SK-N-SH (cell line): ENCODE measurements around the gene MMS19. TPM values are rescaled to one million over a fixed set of nuclear protein-coding genes. Genes with fewer than 3 reads are reported as not detected.
"Not testable (repeated sequence)": the region's sequence is repeated elsewhere in the genome, so short reads cannot be mapped to it uniquely, and the experiment has no call there.

ENCODE experiments used
- CTCF ChIA-PET: fragments of 300-600, 350-600 bp; formaldehyde crosslinking; extraction: SDS; loops from one replicate; lab custom pipeline; 2021; lab: Yijun Ruan, JAX
- POLR2A ChIA-PET: fragments of 350-600 bp; sonication (Branson Sonifier 250); formaldehyde crosslinking; extraction: SDS; loops from one replicate; lab custom pipeline; 2020; ENCODE audit warnings: antibody characterized with exemption, inconsistent platforms; lab: Yijun Ruan, JAX
- DNase-seq: peaks from one replicate; pipeline ENCODE4 v3.0.0; 2012
- H2AFZ ChIP-seq: fragments of 200-600 bp; sonication (generic); 2 replicates; pipeline ENCODE4 v1.8.1; 2016; ENCODE audit warnings: antibody characterized with exemption, mild to moderate bottlenecking, low read depth
- H3F3A ChIP-seq: fragments of 200-600 bp; sonication (generic); replicated peaks from 2 replicates; pipeline ENCODE3; 2016; ENCODE audit warnings: antibody characterized with exemption, mild to moderate bottlenecking; ENCODE audit not compliant: insufficient read depth
- H3K27ac ChIP-seq, 2 experiments: fragments of 200-500 bp in 1 of 2; fragments of 200-600 bp in 1 of 2; sonication (Bioruptor generic) in 1 of 2; sonication (generic), shearing (Covaris generic) in 1 of 2; 2 replicates each; pipeline versions ENCODE4 v1.5.1 to v1.6.1; 2014 to 2016; ENCODE audit warnings: low read depth in 2 of 2, inconsistent platforms in 1 of 2, low read length in 1 of 2, mild to moderate bottlenecking in 1 of 2, mixed read lengths in 1 of 2
- H3K27me3 ChIP-seq: fragments of 200-600 bp; sonication (generic), shearing (Covaris generic); 2 replicates; pipeline ENCODE4 v1.6.1; 2016; ENCODE audit warnings: mixed run types; ENCODE audit not compliant: insufficient read depth
- H3K36me3 ChIP-seq, 2 experiments: fragments of 200-500 bp in 1 of 2; fragments of 200-600 bp in 1 of 2; sonication (Bioruptor generic) in 1 of 2; sonication (generic) in 1 of 2; replicated peaks in 1 of 2; 2 replicates each; pipeline versions ENCODE3 to v1.5.1; 2014 to 2016; ENCODE audit warnings: low read length in 1 of 2, mild to moderate bottlenecking in 1 of 2; ENCODE audit not compliant: insufficient read depth in 2 of 2, control insufficient read depth in 1 of 2
- H3K4me1 ChIP-seq, 2 experiments: fragments of 200-500 bp in 1 of 2; fragments of 200-600 bp in 1 of 2; sonication (Bioruptor generic) in 1 of 2; sonication (generic), shearing (Covaris generic) in 1 of 2; 2 replicates each; pipeline versions ENCODE4 v1.5.1 to v1.6.1; 2014 to 2016; ENCODE audit warnings: low read depth in 1 of 2, low read length in 1 of 2, mixed run types in 1 of 2; ENCODE audit not compliant: insufficient read depth in 2 of 2, control insufficient read depth in 1 of 2
- H3K4me2 ChIP-seq: fragments of 200-600 bp; sonication (generic), shearing (Covaris generic); 2 replicates; pipeline ENCODE4 v1.6.1; 2017; ENCODE audit warnings: mixed run types
- H3K4me3 ChIP-seq, 2 experiments: fragments of 200-500 bp in 1 of 2; fragments of 200-600 bp in 1 of 2; sonication (Bioruptor generic) in 1 of 2; sonication (generic), shearing (Covaris generic) in 1 of 2; 2 replicates each; pipeline versions ENCODE4 v1.5.1 to v1.8.1; 2014 to 2016; ENCODE audit warnings: low read depth in 2 of 2, inconsistent platforms in 1 of 2, low read length in 1 of 2, mild to moderate bottlenecking in 1 of 2, mixed read lengths in 1 of 2, moderate library complexity in 1 of 2
- H3K79me2 ChIP-seq: fragments of 200-600 bp; sonication (generic); 2 replicates; pipeline ENCODE4 v1.8.1; 2017; ENCODE audit warnings: mild to moderate bottlenecking; ENCODE audit not compliant: insufficient read depth
- H3K9ac ChIP-seq: fragments of 200-600 bp; sonication (generic); 2 replicates; pipeline ENCODE4 v1.6.1; 2017; ENCODE audit warnings: mixed run types
- H3K9me2 ChIP-seq: fragments of 200-600 bp; sonication (generic); 2 replicates; pipeline ENCODE4 v1.6.1; 2017; ENCODE audit warnings: mixed run types
- H3K9me3 ChIP-seq: fragments of 200-600 bp; sonication (generic); 2 replicates; pipeline ENCODE4 v1.6.1; 2017; ENCODE audit warnings: mixed run types, mild to moderate bottlenecking, moderate library complexity
- H4K20me1 ChIP-seq: fragments of 200-600 bp; sonication (generic); 2 replicates; pipeline ENCODE4 v1.6.1; 2017; ENCODE audit warnings: mild to moderate bottlenecking, mixed run types; ENCODE audit not compliant: insufficient read depth
- FOSL2 ChIP-seq: IDR thresholded peaks from 2 replicates; pipeline ENCODE4 v1.4.0; 2012; ENCODE audit warnings: low read depth, mild to moderate bottlenecking, moderate library complexity, borderline replicate concordance
- NFIC ChIP-seq: IDR thresholded peaks from 2 replicates; pipeline ENCODE4 v1.4.0; 2012; ENCODE audit warnings: borderline replicate concordance
- NRF1 ChIP-seq: IDR thresholded peaks from 2 replicates; pipeline ENCODE4 v1.6.1; 2012; ENCODE audit warnings: low read depth, mild to moderate bottlenecking, low read length
- RAD21 ChIP-seq: IDR thresholded peaks from 2 replicates; pipeline ENCODE4 v1.6.1; 2012; ENCODE audit warnings: mild to moderate bottlenecking, low read length
- WGBS: methylation state at CpG from one replicate; pipeline ENCODE4 v1.1.6; 2017; ENCODE audit warnings: low lambda C conversion rate; 5-methylcytosine and 5-hydroxymethylcytosine counted together
- polyA plus RNA-seq, 3 experiments: library from polyadenylated mRNA; depleted of rRNA; stranded (reverse); fragments of >200 nt; gene quantifications; 2 replicates each; pipeline ENCODE4 v1.2.3, GENCODE V29; 2012

Gene MMS19
- polyA plus RNA-seq, 1 of the 3 experiments (the other 2 are of a cell fraction) = 56.9 TPM

- no peak for DNase-seq
- POLR2A ChIA-PET = no interaction called here
- Histone ChIP-seq H3K4me1 (peaks cover 8 to 24% of the 10 kb centered on the region in 2 experiments; a peak in 3 of 4 replicates), H3K9me2 (no peaks in the 10 kb centered on the region), H3K4me2 (no peak overlapping the region), H3K36me3 (no peaks in the 10 kb centered on the region), H4K20me1 (peaks cover 13% of the 10 kb centered on the region), H3K9ac (no peak overlapping the region), H3K4me3 (no peak overlapping the region), H2AFZ (no peak overlapping the region), H3K27ac (no peak overlapping the region), H3K9me3 (no peaks in the 10 kb centered on the region), H3F3A (peaks cover 13% of the 10 kb centered on the region), H3K27me3 (no peaks in the 10 kb centered on the region), H3K79me2 (peaks cover 48% of the 10 kb centered on the region)
- 87% methylated on average over 14 of the region's 14 CpGs for WGBS
- TF ChIP-seq RAD21 (no peak), NFIC (no peak), FOSL2 (no peak)
- CTCF ChIA-PET = interaction anchor here (1.0 kb wide), 1 partner anchor 18 kb away, joined by 3 read pairs; no protein-coding TSS in a partner anchor
Measured at GRCh38 chr10:97529685-97530465, 31.7 kb upstream of the MMS19 start.

- H3K9me3 ChIP-seq, H3K4me2 ChIP-seq, H2AFZ ChIP-seq, H3K4me3 ChIP-seq, DNase-seq, H3K9me2 ChIP-seq, H3K9ac ChIP-seq, H3K36me3 ChIP-seq, H3K27me3 ChIP-seq, CTCF ChIA-PET, POLR2A ChIA-PET, H3K27ac ChIP-seq: not testable (repeated sequence)
- Histone ChIP-seq H3F3A (peaks cover 13% of the 10 kb centered on the region), H4K20me1 (peaks cover 20% of the 10 kb centered on the region), H3K79me2 (peaks cover 46% of the 10 kb centered on the region), H3K4me1 (peaks cover 11 to 20% of the 10 kb centered on the region in 2 experiments; a peak in 3 of 4 replicates)
- 100% methylated on average over 5 of the region's 29 CpGs for WGBS
Measured at GRCh38 chr10:97528876-97529275, 30.7 kb upstream of the MMS19 start.

GRCh38 chr10:97525683-97526110 lies 27.5 kb upstream of the MMS19 start:
- no peaks in the 10 kb centered on the region for H3K9me2 ChIP-seq
- H3K4me3 ChIP-seq = no peak overlapping the region
- CTCF ChIA-PET = interaction anchor here (1.3 kb wide), 1 partner anchor 28 kb away, joined by 3 read pairs; no protein-coding TSS in a partner anchor
- H3K27ac ChIP-seq = no peak overlapping the region
- no peak for TF ChIP-seq NRF1
- no peaks in the 10 kb centered on the region for H3K27me3 ChIP-seq
- H3F3A ChIP-seq = no peaks in the 10 kb centered on the region
- peaks cover 0 to 19% of the 10 kb centered on the region in 2 experiments; a peak in 1 of 4 replicates for H3K4me1 ChIP-seq
- no peak overlapping the region for H2AFZ ChIP-seq
- H3K9me3 ChIP-seq = no peaks in the 10 kb centered on the region
- H4K20me1 ChIP-seq = peaks cover 43% of the 10 kb centered on the region
- no peak overlapping the region for H3K4me2 ChIP-seq
- no peaks in the 10 kb centered on the region for H3K36me3 ChIP-seq
- POLR2A ChIA-PET = no interaction called here
- DNase-seq = no peak
- no peak overlapping the region for H3K9ac ChIP-seq
- H3K79me2 ChIP-seq = peaks cover 43% of the 10 kb centered on the region
- WGBS = 81% methylated on average over 1 of the region's 1 CpG
